T-cell (primary cell): ENCODE data around the gene WIPF1. TPM values are rescaled to one million over a fixed set of nuclear protein-coding genes. Genes with fewer than 3 reads are reported as not detected.

ENCODE experiments used
- ATAC-seq, 4 experiments: fragments of 200-7000 bp in 3 of 4; fragments of 150-1000 bp in 1 of 4; cut with Tn5 transposase; replicated peaks in 1 of 4; 1 replicate in 3 of 4; 2 replicates in 1 of 4; pipeline ENCODE4 v1.10.0; 2021; ENCODE audit warnings: moderate library complexity in 3 of 4, mild to moderate bottlenecking in 2 of 4, moderate number of reproducible peaks in 1 of 4
- CTCF ChIA-PET, 2 donors: fragments of 300-600 bp; sonication (Branson Sonifier 250); formaldehyde crosslinking; loops; one replicate each; lab custom pipeline; 2022; ENCODE audit warnings: antibody characterized with exemption in 2 of 2; lab: Charles Lee
- POLR2A ChIA-PET, 2 donors: fragments of 300-600 bp; sonication (Branson Sonifier 250); formaldehyde crosslinking; loops; one replicate each; lab custom pipeline; 2022; ENCODE audit warnings: antibody characterized with exemption in 2 of 2; lab: Charles Lee
- DNase-seq, 35 experiments: peaks; one replicate each; pipeline versions ENCODE4 v3.0.0 to v3.0.0-alpha.2; 2013 to 2023
- H3K27ac ChIP-seq: one replicate; pipeline ENCODE4 v1.5.1; 2013; ENCODE audit warnings: low read length
- H3K27me3 ChIP-seq, 2 experiments: replicated peaks in 1 of 2; 1 replicate in 1 of 2; 2 replicates in 1 of 2; pipeline versions ENCODE4 v1.6.1 to v1.7.0; 2013; ENCODE audit warnings: low read length in 1 of 2, mixed read lengths in 1 of 2; ENCODE audit not compliant: control insufficient read depth in 2 of 2, insufficient read depth in 2 of 2; ENCODE audit errors: extremely low read depth in 1 of 2
- H3K36me3 ChIP-seq, 2 donors: 1 replicate in 1 of 2; 2 replicates in 1 of 2; pipeline versions ENCODE4 v1.6.1 to v1.7.0; 2013; ENCODE audit warnings: low read length in 1 of 2; ENCODE audit not compliant: control insufficient read depth in 2 of 2, insufficient read depth in 1 of 2; ENCODE audit errors: extremely low read depth in 1 of 2
- H3K4me1 ChIP-seq, 2 experiments: 1 replicate in 1 of 2; 2 replicates in 1 of 2; pipeline versions ENCODE4 v1.6.1 to v1.7.0; 2013; ENCODE audit warnings: low read length in 2 of 2, mixed read lengths in 1 of 2; ENCODE audit not compliant: insufficient read depth in 2 of 2, control insufficient read depth in 1 of 2; ENCODE audit errors: extremely low read depth in 1 of 2
- H3K4me3 ChIP-seq, 2 donors: 1 replicate in 1 of 2; 2 replicates in 1 of 2; pipeline versions ENCODE4 v1.5.1 to v1.7.0; 2013; ENCODE audit warnings: mild to moderate bottlenecking in 2 of 2, low read length in 1 of 2, moderate library complexity in 1 of 2; ENCODE audit not compliant: control insufficient read depth in 1 of 2; ENCODE audit errors: extremely low read depth in 1 of 2
- H3K9me3 ChIP-seq: 2 replicates; pipeline ENCODE4 v1.7.0; 2013
- H3K27ac Mint-ChIP-seq, 2 donors: one replicate each; pipeline ENCODE4 v1.8.0; 2020 to 2021; ENCODE audit warnings: mild to moderate bottlenecking in 2 of 2, mixed read lengths in 2 of 2
- H3K27me3 Mint-ChIP-seq, 2 donors: one replicate each; pipeline ENCODE4 v1.8.0; 2021 to 2022; ENCODE audit warnings: mixed read lengths in 2 of 2
- H3K36me3 Mint-ChIP-seq: one replicate; pipeline ENCODE4 v1.8.0; 2021; ENCODE audit warnings: mixed read lengths
- H3K4me1 Mint-ChIP-seq, 3 donors: one replicate each; pipeline ENCODE4 v1.8.0; 2020 to 2022; ENCODE audit warnings: mixed read lengths in 3 of 3, mild to moderate bottlenecking in 1 of 3
- H3K4me3 Mint-ChIP-seq, 3 donors: one replicate each; pipeline ENCODE4 v1.8.0; 2020 to 2022; ENCODE audit warnings: mild to moderate bottlenecking in 3 of 3, mixed read lengths in 3 of 3, moderate library complexity in 3 of 3
- H3K9me3 Mint-ChIP-seq, 3 donors: one replicate each; pipeline ENCODE4 v1.8.0; 2020 to 2022; ENCODE audit warnings: mixed read lengths in 3 of 3
- WGBS: methylation state at CpG from one replicate; pipeline ENCODE4 v1.1.5; 2013; ENCODE audit warnings: missing lambda C conversion rate; ENCODE audit not compliant: insufficient coverage; 5-methylcytosine and 5-hydroxymethylcytosine counted together
- total RNA-seq, 35 experiments: library from RNA in 6 of 35; stranded (reverse) in 6 of 35; fragments of 120-200 nt in 1 of 35; gene quantifications; one replicate each; pipeline versions ENCODE4 v1.2.1 to v1.2.4 and lab custom pipeline; 2013 to 2026

WIPF1 gene
- total RNA-seq, 5 donors from 2014 or later (not counting 1 experiment from before 2014, with no cell fraction given) = 349 to 412 (median 372) TPM

DNA sequence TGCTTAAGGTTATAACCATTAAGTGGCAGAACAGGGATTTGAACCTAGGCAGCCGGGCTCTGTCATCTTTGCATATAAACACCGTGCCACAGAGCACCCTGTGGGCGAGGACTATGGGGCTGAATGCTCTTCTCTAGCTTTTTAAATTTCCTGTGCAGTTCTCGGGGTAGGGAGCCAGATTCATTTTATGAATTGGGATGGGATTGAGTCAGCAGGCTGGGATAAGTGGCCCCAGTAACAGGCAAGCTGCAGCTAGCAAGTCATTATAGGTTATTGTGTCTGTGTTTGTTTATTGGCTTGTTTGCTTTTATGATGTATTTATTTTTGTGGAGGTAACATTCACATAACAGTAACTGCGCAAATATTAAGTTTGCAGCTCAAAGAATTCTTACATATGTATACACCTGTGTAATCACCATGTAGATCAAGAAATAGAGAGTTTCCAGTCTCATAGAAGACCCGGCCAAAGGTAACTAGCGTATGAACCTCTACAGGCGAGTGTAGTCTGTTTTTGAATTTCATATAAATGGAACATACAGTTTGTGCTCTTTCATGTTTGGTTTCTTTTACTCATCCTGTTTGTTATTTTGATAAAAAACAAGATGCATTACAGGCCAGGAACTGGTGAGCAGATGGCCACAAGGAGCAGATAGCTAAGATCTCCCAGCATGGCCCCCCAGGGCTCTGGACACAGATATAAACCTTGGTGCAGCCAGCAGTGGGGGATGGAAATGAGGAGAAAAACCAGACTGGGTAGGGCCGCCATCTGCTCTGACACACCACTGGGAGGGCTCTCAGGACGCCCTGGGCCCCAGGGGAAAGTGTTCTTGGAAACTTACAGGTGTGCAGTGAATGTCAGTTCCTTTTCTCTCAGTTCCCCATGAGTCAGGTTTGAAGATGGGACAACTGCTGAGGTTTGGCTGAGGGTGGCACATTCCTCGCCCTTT lies 61.6 kb downstream of the WIPF1 start:
- WGBS = 63% methylated on average over 3 of the region's 11 CpGs
- H3K27me3 ChIP-seq = peaks cover 0 to 15% of the 10 kb centered on the region in 2 experiments
- no peaks in the 10 kb centered on the region for H3K36me3 ChIP-seq
- no peaks in the 10 kb centered on the region for H3K9me3 ChIP-seq
- H3K27me3 Mint-ChIP-seq = peaks cover 0 to 5% of the 10 kb centered on the region in 2 donors
- no peaks in the 10 kb centered on the region for H3K9me3 Mint-ChIP-seq
- no peak overlapping the region for H3K4me3 ChIP-seq
- no peak overlapping the region for H3K27ac Mint-ChIP-seq
- H3K4me1 Mint-ChIP-seq = peaks cover 1 to 6% (median 6%) of the 10 kb centered on the region in 3 donors
- no peak for ATAC-seq
- no peak overlapping the region for H3K27ac ChIP-seq
- H3K4me1 ChIP-seq = no peaks in the 10 kb centered on the region
- H3K36me3 Mint-ChIP-seq = no peaks in the 10 kb centered on the region
- DNase-seq = no peak
- POLR2A ChIA-PET = interaction anchor here in 1 of 2 donors (1.0 kb wide), 1 partner anchor 16 kb away, joined by 4 read pairs; no protein-coding TSS in a partner anchor
- H3K4me3 Mint-ChIP-seq = no peak overlapping the region
- CTCF ChIA-PET = interaction anchor here in 1 of 2 donors (0.6 kb wide), 1 partner anchor 161 kb away, joined by 3 read pairs; no protein-coding TSS in a partner anchor

DNA sequence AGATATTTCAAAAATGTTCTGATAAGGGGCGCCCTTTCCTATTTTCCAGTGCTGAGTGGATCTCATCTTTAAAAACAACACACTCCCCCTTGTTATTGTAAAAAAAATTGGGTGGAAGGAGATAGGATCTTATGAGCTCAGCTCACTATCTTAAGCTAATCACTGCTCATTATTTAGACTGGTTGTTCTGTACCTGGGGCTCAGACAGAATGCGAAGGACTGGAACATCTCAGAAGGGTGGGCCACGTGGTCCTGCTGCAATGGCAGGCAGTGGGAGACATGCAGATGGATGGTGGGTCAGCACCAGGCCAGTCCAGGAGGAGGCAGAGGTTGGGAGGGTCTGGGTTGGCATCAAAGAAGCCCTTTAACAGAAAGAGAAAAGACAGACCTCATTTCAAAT lies 62.5 kb downstream of the WIPF1 start:
- ChIA-PET POLR2A (interaction anchor here (0.6 to 1.0 kb wide), 2 partner anchors 15 to 74 kb away, joined by 3 to 4 read pairs; no protein-coding TSS in a partner anchor), CTCF (interaction anchor here in 1 of 2 donors (0.6 kb wide), 2 partner anchors 141 to 162 kb away, joined by 3 read pairs; no protein-coding TSS in a partner anchor)
- Mint-ChIP-seq H3K4me3 (no peak overlapping the region), H3K4me1 (peaks cover 1 to 6% (median 6%) of the 10 kb centered on the region in 3 donors), H3K27me3 (peaks cover 0 to 5% of the 10 kb centered on the region in 2 donors), H3K27ac (no peak overlapping the region), H3K9me3 (no peaks in the 10 kb centered on the region), H3K36me3 (no peaks in the 10 kb centered on the region)
- no peaks in the 10 kb centered on the region for H3K9me3 ChIP-seq
- DNase-seq = no peak
- H3K4me1 ChIP-seq = no peaks in the 10 kb centered on the region
- ATAC-seq = no peak
- H3K27ac ChIP-seq = no peak overlapping the region
- WGBS = 71% methylated on average over 2 of the region's 3 CpGs
- H3K27me3 ChIP-seq = peaks cover 0 to 15% of the 10 kb centered on the region in 2 experiments
- H3K36me3 ChIP-seq = no peaks in the 10 kb centered on the region
- H3K4me3 ChIP-seq = no peak overlapping the region

DNA sequence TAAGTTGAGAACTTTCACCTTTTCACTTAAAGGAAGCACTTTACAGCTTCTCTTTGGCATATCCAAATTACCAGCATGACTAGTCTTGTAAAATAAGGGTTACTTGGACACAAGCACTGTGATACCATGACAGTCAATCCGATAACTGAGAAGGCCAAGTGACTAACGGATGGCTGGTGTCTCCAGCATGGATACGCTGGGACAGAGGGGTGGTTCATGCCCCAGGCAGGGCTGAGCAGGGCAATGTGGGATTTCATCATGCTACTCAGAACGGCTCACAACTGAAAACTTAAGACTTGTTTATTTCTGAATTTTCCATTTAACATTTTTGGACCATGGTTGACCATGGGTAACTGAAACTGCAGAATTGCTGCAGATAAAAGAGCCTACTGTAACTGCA lies 67.7 kb downstream of the WIPF1 start:
- WGBS = 94% methylated on average over 4 of the region's 4 CpGs
- Mint-ChIP-seq H3K27ac (no peak overlapping the region), H3K27me3 (no peaks in the 10 kb centered on the region), H3K4me1 (peaks cover under 1 to 1% (median 1%) of the 10 kb centered on the region in 3 donors), H3K36me3 (peaks cover 19% of the 10 kb centered on the region), H3K4me3 (no peak overlapping the region), H3K9me3 (peaks cover 0 to 5% (median 0%) of the 10 kb centered on the region in 3 donors)
- Histone ChIP-seq H3K36me3 (peaks cover 0 to 5% of the 10 kb centered on the region in 2 donors), H3K4me3 (no peak overlapping the region), H3K9me3 (no peaks in the 10 kb centered on the region), H3K4me1 (no peaks in the 10 kb centered on the region), H3K27ac (no peak overlapping the region), H3K27me3 (peaks cover 0 to 5% of the 10 kb centered on the region in 2 experiments)
- ATAC-seq = no peak
- CTCF ChIA-PET = no interaction called here
- DNase-seq = no peak
- POLR2A ChIA-PET = no interaction called here

DNA sequence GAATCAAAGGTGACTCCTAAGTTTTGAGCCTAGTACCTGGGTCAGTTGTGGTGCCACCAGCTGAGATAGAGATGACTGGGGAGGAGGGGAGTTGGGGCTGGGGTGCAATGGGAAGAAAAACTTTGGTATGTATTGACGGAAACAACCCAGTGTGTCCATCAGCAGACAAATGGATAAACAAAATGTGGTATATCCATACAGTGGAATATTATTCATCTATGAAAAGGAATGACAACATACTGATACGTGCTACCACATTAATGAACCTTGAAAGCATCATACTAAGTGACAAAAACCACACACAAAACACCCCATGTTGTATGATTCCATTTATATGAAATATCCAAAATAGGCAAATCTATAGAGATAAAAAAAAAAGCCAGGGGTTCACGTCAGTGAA lies 69.6 kb downstream of the WIPF1 start:
- H3K27ac Mint-ChIP-seq = no peak overlapping the region
- no peaks in the 10 kb centered on the region for H3K27me3 Mint-ChIP-seq
- H3K4me3 Mint-ChIP-seq = no peak overlapping the region
- H3K27ac ChIP-seq = no peak overlapping the region
- ChIA-PET POLR2A (no interaction called here), CTCF (interaction anchor here in 1 of 2 donors (0.6 kb wide), 1 partner anchor 160 kb away, joined by 3 read pairs; no protein-coding TSS in a partner anchor)
- H3K9me3 ChIP-seq = no peaks in the 10 kb centered on the region
- H3K36me3 ChIP-seq = peaks cover 0 to 5% of the 10 kb centered on the region in 2 donors
- ATAC-seq (no peak), DNase-seq (no peak)
- H3K27me3 ChIP-seq = no peaks in the 10 kb centered on the region
- no peaks in the 10 kb centered on the region for H3K4me1 ChIP-seq
- H3K4me1 Mint-ChIP-seq = peaks cover 9 to 13% (median 13%) of the 10 kb centered on the region in 3 donors
- H3K4me3 ChIP-seq = no peak overlapping the region
- no CpG with 5 or more reads among the region's 3 CpGs for WGBS
- peaks cover 0 to 5% (median 0%) of the 10 kb centered on the region in 3 donors for H3K9me3 Mint-ChIP-seq
- H3K36me3 Mint-ChIP-seq = peaks cover 24% of the 10 kb centered on the region

GRCh38 chr2:174527101-174527721 lies 70.4 kb downstream of the WIPF1 start:
- CTCF ChIA-PET = interaction anchor here (0.5 to 0.6 kb wide), 2 partner anchors 71 to 161 kb away, joined by 3 read pairs; partner anchors contain the start of gene WIPF1 (in 1 of the 2)

DNA sequence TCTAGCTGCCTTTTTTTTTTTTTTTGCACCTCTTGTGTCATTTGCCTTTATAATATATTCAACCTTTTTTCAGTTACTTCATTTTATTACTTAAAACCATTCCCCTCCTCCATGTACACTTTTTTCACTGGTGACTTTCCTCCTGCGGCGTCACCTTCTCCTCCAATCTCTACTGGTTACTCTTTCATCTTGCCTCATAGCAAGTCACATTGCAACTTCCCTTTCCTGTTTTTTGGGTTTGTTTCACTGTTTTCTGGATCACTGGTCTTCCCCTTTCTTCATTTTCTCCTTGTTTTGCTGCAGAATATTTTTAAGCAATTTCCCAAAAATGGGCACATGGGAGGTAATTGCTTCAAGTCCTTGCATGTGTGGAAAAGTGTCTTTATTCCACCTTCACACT lies 73.1 kb downstream of the WIPF1 start:
- Mint-ChIP-seq H3K4me3 (no peak overlapping the region), H3K27ac (peak overlapping the region in 1 of 2 donors; percentile 51), H3K36me3 (peaks cover 24% of the 10 kb centered on the region), H3K27me3 (no peaks in the 10 kb centered on the region), H3K4me1 (peaks cover 13 to 16% (median 14%) of the 10 kb centered on the region in 3 donors), H3K9me3 (peaks cover 0 to 5% (median 0%) of the 10 kb centered on the region in 3 donors)
- H3K27me3 ChIP-seq = no peaks in the 10 kb centered on the region
- no peak overlapping the region for H3K4me3 ChIP-seq
- WGBS = no CpG with 5 or more reads among the region's 2 CpGs
- CTCF ChIA-PET = interaction anchor here (0.6 to 4.7 kb wide), 3 partner anchors 54 to 662 kb away, joined by 3 to 33 read pairs (median 13); no protein-coding TSS in a partner anchor
- ATAC-seq (no peak), DNase-seq (no peak)
- no peak overlapping the region for H3K27ac ChIP-seq
- H3K9me3 ChIP-seq = no peaks in the 10 kb centered on the region
- POLR2A ChIA-PET = interaction anchor here in 1 of 2 donors (0.5 kb wide), 1 partner anchor 41 kb away, joined by 3 read pairs; no protein-coding TSS in a partner anchor
- H3K36me3 ChIP-seq = peaks cover 0 to 5% of the 10 kb centered on the region in 2 donors
- H3K4me1 ChIP-seq = no peaks in the 10 kb centered on the region

More at GRCh38 chr2:174527101-174527721, 70.4 kb downstream of the WIPF1 start:
- peaks cover 24% of the 10 kb centered on the region for H3K36me3 Mint-ChIP-seq
- H3K9me3 Mint-ChIP-seq = peaks cover 0 to 5% (median 0%) of the 10 kb centered on the region in 3 donors
- DNase-seq = no peak
- H3K4me3 Mint-ChIP-seq = no peak overlapping the region
- whole genome bisulfite sequencing = 88% methylated on average over 2 of the region's 3 CpGs
- no peak overlapping the region for H3K27ac Mint-ChIP-seq
- peaks cover 13 to 16% (median 14%) of the 10 kb centered on the region in 3 donors for H3K4me1 Mint-ChIP-seq
- no peak for ATAC-seq
- no peak overlapping the region for H3K27ac ChIP-seq
- H3K27me3 ChIP-seq = no peaks in the 10 kb centered on the region
- peaks cover 0 to 5% of the 10 kb centered on the region in 2 donors for H3K36me3 ChIP-seq
- H3K9me3 ChIP-seq = no peaks in the 10 kb centered on the region
- POLR2A ChIA-PET = no interaction called here
- no peaks in the 10 kb centered on the region for H3K4me1 ChIP-seq
- no peak overlapping the region for H3K4me3 ChIP-seq
- no peaks in the 10 kb centered on the region for H3K27me3 Mint-ChIP-seq
